CD4-positive, alpha-beta T cell treated with Interleukin-15 for 4 hours (primary cell): ENCODE results near the gene MXI1.
A peak's percentile ranks its signal among the peaks of the same experiment; 100 is the strongest.

Source experiments
- DNase-seq: peaks from one replicate; pipeline ENCODE4 v3.0.0-alpha.2; 2020; ENCODE audit warnings: low spot score

The MXI1 gene

DNA sequence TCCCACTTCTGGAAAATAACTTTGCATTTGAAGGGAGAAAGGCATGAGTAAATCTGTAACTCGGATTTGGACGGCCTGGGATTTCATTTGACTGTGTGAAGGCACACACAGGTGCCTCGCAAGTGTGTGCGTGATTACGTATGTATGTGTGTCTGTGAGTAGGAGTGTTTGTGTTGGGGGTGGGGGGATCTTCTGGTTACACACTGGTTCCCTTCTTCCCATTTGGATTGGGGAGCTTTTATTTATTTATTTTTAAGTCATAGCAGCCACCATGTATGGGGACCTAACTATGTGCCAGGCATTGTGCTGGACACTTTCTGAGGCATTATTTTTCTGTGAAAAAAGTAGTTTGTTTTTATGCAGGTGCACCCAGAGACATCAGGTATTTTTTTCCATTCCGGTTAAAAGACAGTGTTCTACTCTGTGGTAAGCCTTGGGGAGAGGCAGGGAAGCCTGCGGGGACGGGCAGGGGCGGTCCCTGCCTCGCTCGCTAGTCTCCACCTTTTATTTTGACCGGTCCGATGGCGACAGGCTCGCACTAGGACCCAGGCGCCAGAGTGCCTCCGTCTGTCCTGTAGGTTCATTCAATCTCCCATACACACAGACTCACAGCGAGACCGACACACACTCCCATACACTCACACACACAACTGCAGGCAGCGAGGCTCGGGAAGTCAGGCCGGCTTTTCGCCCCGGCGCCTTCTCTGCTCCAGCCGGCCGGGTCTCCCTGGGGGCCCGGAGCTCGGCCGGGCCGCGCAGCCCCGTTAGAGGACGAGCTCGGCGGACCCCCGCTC, at the start of gene MXI1:
Gene MXI1 (plus strand): TSS at position 595 of the 794 bp plus-strand sequence. CDS start 204 bp downstream, outside the sequence.
- peak; percentile 48 for DNase-seq

DNA sequence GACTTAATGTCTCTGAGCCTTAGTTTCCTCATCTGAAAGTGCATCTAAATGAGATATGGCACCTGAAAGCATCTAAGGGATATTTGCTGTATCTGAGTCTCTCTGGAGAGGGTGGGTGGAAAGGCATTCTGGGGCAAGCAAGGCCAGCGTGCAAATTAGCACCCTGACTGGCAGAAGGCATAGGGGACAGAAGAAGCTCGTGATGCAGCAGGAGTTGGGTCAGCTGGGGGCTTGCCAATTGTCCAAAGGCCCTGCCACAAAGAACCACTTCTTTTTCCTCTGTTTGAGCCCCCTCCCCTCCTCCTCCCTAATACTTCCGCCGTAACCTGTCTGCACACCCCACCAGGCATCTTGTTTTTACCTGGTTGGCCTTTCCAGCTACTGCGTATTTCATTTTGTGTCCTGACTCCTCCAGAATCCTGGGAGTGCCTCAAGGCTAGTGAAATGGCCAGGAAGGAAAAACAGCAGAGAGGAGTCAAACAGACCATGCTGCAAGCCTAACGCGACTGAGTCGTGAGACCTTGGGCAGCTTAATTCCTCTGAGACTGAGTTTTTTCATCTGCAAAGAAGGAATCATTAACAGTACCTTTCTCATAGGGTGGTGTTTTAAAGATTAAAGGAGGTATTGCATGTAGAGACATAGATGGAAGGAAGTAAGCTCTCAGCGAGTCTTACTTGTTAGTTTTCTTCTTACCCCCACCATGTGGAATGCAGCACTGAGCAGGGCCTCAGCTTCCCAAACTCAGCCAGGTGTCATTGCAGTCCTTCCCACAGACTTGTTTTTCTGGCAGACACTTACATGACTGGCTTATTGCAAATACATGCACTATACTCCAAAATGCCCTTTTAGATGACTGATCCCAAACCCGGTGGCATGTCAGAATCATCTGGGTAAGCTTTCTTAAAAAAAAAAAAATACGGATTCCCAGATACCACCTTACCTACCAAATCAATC, 49.1 kb upstream of the MXI1 start:
- no peak for DNase-seq

DNA sequence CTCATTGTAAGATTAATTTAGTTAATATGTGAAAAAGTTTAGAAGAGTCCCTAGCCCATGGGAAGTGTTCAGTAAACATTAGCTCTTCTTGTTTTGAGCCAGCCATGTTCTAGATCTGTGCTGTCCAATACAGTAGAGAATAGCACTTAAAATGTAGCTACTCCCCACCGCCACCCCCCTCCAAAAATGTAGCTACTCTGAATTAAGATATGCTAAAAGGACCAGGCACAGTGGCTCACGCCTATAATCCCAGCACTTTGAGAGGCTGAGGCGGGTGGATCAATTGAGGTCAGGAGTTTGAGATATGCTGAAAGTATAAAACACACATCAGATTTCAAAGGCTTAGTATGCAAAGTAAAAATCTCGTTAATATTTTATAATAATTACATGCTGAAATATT, 47.3 kb upstream of the MXI1 start:
- no peak for DNase-seq

DNA sequence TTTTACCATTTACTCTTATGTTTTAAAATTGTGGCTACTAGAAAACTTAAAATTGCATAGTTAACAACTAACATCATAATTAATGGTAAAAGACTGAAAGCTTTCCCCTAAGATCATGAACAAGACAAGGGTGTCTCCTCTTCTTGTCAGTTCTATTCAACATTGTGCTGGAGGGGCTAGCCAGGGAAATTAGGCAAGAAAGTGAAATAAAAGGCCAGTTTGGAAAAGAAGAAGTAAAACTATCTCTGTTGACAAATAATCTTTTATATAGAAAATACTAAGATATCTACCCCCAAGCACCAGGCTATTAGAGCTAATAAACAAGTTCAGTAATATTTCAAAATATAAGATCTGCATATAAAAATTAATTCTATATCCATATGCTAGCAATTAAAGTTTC, 46.9 kb upstream of the MXI1 start:
- DNase-seq: no peak

DNA sequence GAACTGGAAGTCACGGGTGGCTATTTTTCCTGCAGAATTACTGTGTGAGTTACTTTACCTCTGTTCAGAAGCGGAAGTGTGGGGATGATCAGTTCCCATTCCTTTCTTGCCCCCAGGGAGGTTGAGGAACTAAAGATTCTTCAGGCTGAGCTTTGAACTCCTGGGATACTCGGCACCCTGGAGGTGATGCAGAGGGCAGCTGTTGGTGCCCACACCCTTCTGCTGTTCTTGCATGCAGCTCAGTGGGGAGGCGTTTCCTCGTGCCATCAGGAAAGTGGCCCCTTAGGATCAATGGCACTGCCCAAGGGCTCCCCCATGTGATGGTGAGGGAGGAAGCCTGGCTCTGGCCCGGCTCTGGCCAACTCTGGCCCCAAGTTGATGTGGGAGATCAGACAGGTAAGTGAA, 44.7 kb upstream of the MXI1 start:
- no peak for DNase-seq

DNA sequence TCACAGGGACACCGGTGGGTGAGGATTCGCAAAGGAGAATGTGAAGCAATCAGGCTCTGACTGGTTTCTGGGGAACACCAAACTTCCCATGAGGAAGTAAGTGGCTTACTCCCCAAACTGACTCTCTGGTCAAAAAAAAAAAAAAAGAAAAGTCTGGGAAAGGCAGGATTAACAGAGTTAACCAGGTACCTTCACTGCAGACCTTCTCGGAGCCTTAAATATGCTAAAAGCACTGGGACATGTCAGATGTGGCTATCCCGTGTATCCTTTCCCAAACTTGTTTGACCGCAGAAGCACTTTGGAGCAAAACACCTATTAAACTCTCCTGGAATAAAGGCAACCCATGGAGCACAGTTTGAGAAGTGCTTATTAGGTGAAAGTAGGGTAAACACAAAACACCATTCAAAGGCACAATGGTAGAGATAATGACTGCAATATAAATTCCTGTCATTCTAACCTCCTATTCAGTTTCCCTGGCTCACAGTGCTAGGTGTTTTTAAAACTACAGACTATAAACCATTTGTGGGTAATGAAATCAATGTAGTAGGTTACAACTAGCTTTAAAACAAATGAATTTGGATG, 44.1 kb upstream of the MXI1 start:
- no peak for DNase-seq

DNA sequence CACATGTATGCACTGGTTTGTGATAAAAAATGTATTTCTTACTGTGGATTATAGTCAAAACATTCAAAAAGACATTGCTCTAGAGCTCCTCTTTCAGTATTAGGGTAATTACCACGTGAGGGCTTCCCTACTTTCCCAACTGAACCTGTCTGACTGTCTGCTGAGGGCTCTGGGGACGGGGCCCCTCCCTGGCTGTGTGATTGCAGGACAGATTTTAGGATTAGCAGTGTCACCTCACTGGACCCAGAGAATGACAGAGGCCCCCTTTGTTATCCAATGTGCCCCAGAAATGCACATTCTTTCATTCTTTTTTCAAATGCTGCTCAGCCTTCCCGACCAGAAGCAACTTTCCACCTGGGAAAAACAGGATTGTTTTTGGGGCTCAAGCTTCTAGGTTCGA, 43.6 kb upstream of the MXI1 start:
- DNase-seq: no peak

DNA sequence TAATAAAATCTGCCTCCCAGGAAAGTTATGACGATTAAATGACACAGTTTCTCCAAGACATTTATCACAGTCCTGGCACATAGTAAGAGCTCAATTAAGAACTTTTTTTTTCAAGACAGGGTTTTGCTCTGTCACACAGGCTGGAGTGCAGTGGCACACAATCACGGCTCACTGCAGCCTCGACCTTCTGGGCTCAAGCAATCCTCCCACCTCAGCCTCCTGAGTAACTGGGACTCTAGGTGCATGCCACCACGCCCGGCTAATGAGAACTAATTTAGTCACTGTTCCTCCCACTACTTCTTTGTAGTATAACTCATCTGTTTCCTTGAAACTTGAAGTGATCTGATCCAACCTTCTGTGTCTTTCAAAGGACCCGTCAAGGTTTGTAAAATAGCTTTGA, 42.2 kb upstream of the MXI1 start:
- no peak for DNase-seq

DNA sequence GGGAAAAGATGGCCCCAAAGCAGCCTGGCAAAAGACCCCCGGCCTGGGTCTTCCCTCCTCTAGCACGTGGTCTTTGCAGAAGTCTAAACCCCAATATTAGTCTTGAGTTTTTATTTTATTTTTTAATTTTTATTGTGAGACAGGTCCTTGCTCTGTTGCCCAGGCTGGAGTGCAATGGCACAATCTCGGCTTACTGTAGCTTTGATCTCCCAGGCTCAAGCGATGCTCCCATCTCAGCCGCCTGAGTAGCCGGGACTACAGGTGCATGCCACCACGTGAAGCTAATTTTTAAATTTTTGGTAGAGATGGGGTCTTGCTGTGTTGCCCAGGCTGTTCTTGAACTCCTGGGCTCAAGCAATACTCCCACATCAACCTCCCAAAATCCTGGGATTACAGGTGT, 40.3 kb upstream of the MXI1 start:
- no peak for DNase-seq

DNA sequence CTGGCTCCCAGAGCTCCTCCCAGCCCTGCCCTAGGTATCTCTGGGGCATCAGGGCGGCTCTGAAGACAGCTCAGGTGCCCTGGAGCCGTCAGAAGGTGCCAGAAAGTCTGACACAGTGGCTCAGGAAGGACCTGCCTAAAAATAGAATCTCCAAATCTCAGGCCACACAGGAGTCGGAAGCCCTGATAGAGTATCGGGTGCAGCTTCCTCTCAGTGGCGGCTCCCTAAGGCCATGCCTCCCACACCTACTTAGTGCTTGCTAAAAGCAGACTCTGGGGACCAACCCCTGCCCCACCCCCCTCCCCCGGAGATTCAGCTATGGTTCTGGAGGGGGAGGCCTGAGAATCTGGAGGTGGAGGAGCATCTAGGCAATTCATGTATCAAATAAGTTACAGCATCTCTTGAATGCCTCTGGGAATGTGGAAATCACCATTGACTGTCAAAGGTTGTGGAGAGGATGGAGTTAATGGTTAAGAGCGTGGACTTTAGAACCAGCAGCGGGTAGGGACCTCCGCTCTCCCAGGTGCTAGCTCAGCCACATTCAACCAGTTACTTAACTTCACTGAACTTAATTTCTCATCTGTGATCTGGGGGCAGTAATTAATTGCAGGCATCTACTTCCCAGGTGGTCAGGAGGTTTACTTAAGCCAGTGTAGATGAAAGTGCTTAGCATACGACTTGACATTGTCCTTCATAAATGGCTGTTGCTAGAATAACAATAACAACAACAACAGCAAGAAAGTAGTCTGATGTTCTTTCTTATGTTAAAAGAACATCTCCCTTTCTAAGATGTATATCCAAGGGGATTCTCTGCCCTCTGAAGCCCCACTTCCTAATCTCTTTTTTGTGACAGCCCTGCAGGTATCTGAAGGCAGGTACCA, 38.6 kb upstream of the MXI1 start:
- DNase-seq: no peak

DNA sequence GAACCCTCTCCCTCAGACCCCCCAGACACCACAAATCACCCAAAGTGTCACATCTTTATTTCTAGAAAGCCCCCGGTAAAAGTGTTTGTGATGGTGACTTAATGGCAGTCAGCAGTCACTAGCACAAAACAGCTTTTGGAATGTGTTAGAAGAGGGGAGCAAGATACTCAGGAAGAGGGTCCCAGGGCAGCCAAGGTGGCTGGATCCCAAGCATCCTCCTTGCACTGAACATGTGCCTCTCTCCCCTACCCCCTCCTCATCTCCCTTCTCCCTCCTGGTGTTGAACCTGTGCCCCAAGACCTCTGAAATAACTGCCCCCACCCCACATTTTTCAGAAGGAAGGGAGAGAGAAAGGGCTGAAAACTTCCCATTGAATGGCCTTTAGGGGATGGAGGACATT, 37.8 kb upstream of the MXI1 start:
- DNase-seq: no peak

DNA sequence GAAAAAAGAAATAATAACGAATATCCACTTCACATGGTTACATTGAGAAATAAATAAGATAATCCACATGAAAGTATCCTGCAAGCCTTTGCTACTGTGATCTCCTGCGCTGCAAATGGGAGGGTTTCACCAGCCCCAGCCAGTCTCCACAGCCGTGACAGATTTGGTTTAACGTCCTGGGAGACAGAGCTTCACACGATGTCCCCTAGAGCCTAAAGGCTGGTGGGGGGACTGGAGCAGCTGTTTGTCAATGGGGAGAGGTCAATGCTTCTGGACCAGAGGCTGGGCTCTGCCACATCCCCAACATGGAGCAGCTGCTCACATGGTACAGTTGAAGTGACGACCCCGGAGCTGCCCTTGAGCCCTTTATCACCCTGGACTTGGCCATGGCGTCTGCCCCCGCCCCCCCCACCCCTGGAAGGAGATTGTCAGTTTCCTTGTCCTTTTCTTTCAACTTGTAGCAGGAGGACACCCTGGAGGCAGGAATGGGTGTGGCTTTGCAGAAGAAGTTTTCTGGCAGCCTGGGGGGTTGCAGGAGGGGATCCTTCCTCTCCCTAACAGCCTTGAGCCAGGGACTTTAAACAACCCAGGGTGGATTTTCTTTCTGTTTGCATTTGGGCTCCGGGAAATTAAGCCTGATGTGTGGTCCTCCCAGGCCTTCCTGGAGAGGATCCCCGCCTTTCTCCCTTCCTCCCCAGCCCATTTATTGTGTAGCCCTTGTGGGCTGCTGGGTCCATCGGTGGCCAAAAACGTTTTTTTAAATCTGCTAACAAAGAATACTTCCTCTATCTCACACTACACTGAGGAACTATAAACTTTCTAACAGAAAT, 37.0 kb upstream of the MXI1 start:
- DNase-seq: no peak

DNA sequence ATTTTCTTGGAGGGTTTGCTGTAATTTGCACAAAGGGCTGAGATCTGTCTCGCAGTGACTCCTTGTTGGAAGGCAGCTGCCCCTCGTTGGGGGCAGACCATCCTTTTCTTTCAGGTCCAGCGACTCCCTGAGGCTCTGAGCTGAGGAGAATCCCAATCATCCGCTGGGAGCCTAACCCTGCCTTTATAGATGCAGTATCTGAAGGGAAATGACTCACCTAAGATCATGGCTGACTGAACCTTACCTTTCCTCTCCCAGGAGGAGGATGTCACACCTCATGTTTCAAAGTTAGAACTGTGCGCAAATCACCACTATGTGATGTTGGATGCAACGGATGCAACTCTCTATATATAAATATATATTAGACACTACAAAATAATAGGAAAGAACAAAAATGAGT, 36.4 kb upstream of the MXI1 start:
- no peak for DNase-seq

DNA sequence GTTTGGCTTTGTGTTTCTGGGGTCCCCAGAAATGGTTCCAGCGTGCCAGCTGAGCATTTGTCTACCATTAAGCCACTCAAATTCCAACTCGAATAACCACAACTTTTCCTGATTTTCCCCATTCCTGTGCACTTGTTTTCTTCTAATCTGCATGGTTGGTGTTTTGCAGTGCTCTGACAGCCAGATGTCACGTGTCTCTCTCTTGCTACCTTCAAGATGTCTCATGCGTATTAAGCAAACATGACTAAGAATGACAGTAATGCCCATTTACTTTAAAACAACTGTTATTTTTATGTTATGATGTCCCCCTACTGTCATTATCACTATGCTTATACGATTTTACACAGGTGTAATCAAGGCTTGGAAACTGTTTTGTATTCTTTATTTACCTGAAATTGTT, 35.2 kb upstream of the MXI1 start:
- no peak for DNase-seq

DNA sequence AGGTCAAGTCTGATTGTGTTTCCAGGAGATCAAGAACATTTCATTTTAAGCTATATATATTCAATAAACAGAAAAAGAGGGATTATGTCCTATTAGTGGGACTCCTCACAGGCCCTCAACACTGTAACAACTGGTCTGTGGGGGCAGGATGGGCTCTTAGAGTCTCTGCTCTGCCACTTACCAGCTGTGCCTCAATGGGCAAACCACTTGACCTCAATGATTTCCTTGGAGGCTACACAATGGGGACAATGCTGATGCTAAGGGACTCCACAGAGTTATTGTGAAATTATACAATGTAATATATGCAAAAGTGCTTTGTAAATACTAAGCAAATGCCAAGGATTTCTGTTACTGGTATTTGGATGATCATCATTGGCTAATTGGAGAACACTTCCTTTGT, 33.2 kb upstream of the MXI1 start:
- no peak for DNase-seq

DNA sequence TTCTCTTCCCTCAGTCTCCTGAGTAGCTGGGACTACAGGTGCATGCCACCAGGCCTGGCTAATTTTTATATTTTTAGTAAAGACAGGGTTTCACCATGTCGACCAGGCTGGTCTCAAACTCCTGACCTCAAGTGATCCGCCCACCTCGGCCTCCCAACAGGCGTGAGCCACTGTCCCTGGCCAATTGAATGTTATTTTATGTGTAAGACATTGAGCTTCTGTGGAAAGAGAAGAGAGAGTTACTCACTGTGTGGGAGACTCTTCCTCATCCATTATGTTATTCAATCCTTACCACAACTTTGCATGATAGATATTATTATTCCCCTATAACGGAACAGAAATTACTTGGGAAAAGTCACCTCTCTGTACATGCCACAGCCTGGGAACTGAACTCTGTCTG, 32.6 kb upstream of the MXI1 start:
- no peak for DNase-seq

DNA sequence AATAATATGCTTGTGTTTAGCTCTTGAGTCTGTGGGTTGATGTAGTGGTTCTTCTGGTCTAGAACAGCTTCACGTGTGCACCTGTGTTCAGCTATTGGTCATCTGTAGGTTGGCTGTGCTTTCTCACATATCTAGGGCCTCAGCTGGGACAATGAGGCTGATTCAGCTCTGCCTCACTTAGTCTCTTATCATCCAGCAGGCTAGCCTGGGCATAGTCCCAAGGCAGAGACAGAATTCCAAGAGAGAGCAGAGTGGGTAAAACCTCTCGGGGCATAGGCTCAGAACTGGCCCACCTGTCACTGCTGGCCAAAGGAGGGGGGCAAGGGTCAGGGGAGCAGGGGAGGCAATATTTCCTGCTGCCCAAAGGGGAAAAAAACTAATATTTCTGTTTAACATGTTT, 32.0 kb upstream of the MXI1 start:
- no peak for DNase-seq

DNA sequence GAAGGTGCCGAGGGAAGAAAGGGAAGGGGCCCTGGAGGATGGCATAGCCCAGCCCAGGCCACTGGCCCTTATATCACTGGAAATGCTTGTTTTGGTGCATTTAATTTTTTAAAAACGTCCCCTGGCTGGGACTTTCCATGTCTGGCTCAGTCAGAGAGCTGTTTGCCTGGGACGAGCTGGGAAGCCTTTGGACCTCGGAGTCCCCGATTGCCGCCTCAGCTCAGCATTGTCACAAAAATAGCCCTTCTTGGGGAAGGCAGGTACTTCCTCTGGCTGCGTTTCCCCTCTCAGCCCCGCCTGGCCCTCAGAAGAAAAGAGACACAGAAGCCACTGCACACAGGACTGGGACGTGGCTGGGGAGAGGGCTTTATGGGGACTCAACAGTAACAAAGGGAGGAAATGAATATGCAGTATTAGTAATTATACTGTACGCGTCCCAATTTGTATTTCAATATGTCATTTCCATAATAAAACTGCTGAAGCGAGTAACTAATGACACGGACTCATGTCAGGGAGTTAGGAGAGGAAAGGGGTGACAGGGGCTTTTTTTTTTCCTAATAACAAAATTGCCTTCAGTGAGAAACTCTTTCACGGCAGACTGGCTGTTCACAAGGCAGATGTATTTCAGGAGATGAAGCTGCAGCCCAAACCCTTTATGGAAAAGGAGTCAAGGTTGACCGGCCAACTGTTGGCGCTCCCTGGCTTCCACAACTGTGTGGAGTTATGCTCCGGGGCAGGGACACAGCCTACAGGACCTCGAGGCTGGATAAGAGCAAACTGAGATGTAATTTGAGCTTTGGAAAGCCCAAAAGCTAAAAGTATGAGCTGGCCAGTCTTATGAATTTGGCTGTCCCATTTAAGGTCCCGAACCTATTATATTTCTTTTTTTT, 31.0 kb upstream of the MXI1 start:
- no peak for DNase-seq

DNA sequence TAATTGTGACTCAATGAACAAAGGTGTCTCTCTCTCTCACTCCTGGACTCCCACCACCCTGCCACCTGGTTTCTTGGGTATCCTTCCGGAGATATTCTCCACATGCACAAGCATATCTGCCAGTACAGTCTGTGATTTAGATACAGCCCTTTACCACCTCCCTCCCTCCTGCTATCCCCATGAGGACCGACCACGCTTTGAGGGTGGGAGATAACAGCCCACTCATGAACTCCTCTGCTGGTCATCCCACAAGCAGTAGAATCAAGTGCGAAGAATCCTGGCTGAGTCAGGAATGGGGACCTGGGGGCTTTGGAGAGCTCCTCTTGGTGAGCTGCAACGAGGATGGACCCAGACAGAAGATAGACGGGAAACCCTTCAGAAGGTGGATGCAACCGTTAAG, 28.2 kb upstream of the MXI1 start:
- DNase-seq: no peak

DNA sequence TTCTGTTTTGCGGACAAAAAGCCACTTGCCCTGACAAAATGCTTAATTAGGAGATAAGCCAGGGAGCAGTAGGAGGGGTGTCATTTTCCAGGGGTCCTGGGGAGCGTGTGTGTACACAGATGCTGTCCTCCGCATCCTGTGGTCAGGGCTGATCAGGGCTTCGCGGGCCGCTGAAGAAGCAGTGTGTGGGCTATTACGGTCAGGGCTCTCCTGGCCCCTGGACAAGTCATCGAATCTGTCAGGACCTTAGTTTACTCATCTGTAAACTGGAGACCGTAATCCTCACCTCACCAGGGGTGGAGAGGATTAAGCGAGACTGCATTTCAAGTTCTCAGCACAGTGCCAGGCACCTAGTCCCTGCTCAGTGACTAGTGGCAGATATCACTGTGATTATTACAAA, 26.0 kb upstream of the MXI1 start:
- DNase-seq: no peak
